IMR-90 (cell line): ENCODE data around the gene OSBPL6. TPM values are rescaled to one million over a fixed set of nuclear protein-coding genes. Genes with fewer than 3 reads are reported as not detected.

Source experiments
- ATAC-seq: fragments of 200-7000 bp; cut with Tn5 transposase; 2 replicates; pipeline ENCODE4 v1.9.1; 2020; ENCODE audit warnings: low read depth, mild to moderate bottlenecking, moderate library complexity
- BruUV-seq: library from RNA; stranded (reverse); fragments of 400-500 nt; replicated peaks from 2 replicates; lab custom pipeline; 2021; lab: Mats Ljungman, UMichigan
- CTCF ChIA-PET: fragments of 300-600 bp; formaldehyde crosslinking; extraction: SDS; loops from one replicate; lab custom pipeline; 2021; ENCODE audit warnings: antibody characterized with exemption; lab: Yijun Ruan, JAX
- POLR2A ChIA-PET: fragments of 300-600 bp; sonication (Branson Sonifier 250); formaldehyde crosslinking; loops from one replicate; lab custom pipeline; 2022; ENCODE audit warnings: antibody characterized with exemption; ENCODE audit not compliant: unreplicated experiment; lab: Charles Lee
- DNase-seq: peaks from one replicate; pipeline ENCODE4 v3.0.0; 2013
- H2AFZ ChIP-seq: replicated peaks from 2 replicates; pipeline ENCODE3; 2013; ENCODE audit warnings: low read length, mild to moderate bottlenecking; ENCODE audit not compliant: poor library complexity
- H2AK5ac ChIP-seq: 2 replicates; pipeline ENCODE4 v1.6.1; 2013; ENCODE audit warnings: low read depth, low read length, inconsistent platforms
- H2AK9ac ChIP-seq: replicated peaks from 2 replicates; pipeline ENCODE3; 2013; ENCODE audit warnings: mild to moderate bottlenecking, low read depth, low read length, moderate library complexity; ENCODE audit not compliant: poor library complexity
- H2BK120ac ChIP-seq: 2 replicates; pipeline ENCODE4 v1.6.1; 2013; ENCODE audit warnings: low read depth, low read length, inconsistent platforms
- H2BK15ac ChIP-seq: 3 replicates; pipeline ENCODE4 v1.6.1; 2013; ENCODE audit warnings: low read depth, low read length, inconsistent platforms
- H2BK20ac ChIP-seq: 2 replicates; pipeline ENCODE4 v1.6.1; 2013; ENCODE audit warnings: low read depth, mild to moderate bottlenecking, inconsistent platforms, low read length, moderate library complexity
- H2BK5ac ChIP-seq: 2 replicates; pipeline ENCODE4 v1.6.1; 2013; ENCODE audit warnings: mild to moderate bottlenecking, low read depth, low read length, inconsistent platforms; ENCODE audit not compliant: poor library complexity, severe bottlenecking
- H3K14ac ChIP-seq: replicated peaks from 2 replicates; pipeline ENCODE4 v1.6.1; 2013; ENCODE audit warnings: low read depth, low read length, inconsistent platforms
- H3K18ac ChIP-seq: 2 replicates; pipeline ENCODE4 v1.6.1; 2013; ENCODE audit warnings: low read depth, low read length, control low read depth
- H3K23ac ChIP-seq: 2 replicates; pipeline ENCODE4 v1.6.1; 2013; ENCODE audit warnings: low read depth, low read length, inconsistent platforms
- H3K27ac ChIP-seq: 2 replicates; pipeline ENCODE4 v1.5.1; 2013; ENCODE audit warnings: mild to moderate bottlenecking, control low read depth, low read length; ENCODE audit not compliant: insufficient read depth
- H3K27me3 ChIP-seq: 2 replicates; pipeline ENCODE4 v1.6.1; 2013; ENCODE audit warnings: low read length; ENCODE audit not compliant: control insufficient read depth, insufficient read depth
- H3K36me3 ChIP-seq: 2 replicates; pipeline ENCODE4 v1.6.1; 2013; ENCODE audit warnings: low read length, mixed read lengths; ENCODE audit not compliant: control insufficient read depth, insufficient read depth
- H3K4ac ChIP-seq: 2 replicates; pipeline ENCODE4 v1.6.1; 2013; ENCODE audit warnings: low read depth, low read length, inconsistent platforms
- H3K4me1 ChIP-seq: 2 replicates; pipeline ENCODE4 v1.6.1; 2013; ENCODE audit warnings: low read length, mixed read lengths; ENCODE audit not compliant: control insufficient read depth, insufficient read depth
- H3K4me2 ChIP-seq: 2 replicates; pipeline ENCODE4 v1.6.1; 2013; ENCODE audit warnings: low read depth, mild to moderate bottlenecking, control low read depth, low read length, moderate library complexity
- H3K4me3 ChIP-seq: 2 replicates; pipeline ENCODE4 v1.5.1; 2013; ENCODE audit warnings: low read depth, mild to moderate bottlenecking, control low read depth, low read length, moderate library complexity; ENCODE audit not compliant: insufficient read depth
- H3K56ac ChIP-seq: 2 replicates; pipeline ENCODE4 v1.6.1; 2013; ENCODE audit warnings: low read length, inconsistent platforms; ENCODE audit not compliant: insufficient read depth; ENCODE audit errors: extremely low read depth
- H3K79me1 ChIP-seq, 2 experiments: 2 replicates each; pipeline ENCODE4 v1.6.1; 2013; ENCODE audit warnings: low read length in 2 of 2, inconsistent platforms in 1 of 2, low read depth in 1 of 2
- H3K9ac ChIP-seq: 2 replicates; pipeline ENCODE4 v1.6.1; 2013; ENCODE audit warnings: low read depth, low read length, control low read depth
- H3K9me1 ChIP-seq: 2 replicates; pipeline ENCODE4 v1.6.1; 2013; ENCODE audit warnings: low read length, inconsistent platforms; ENCODE audit not compliant: insufficient read depth
- H3K9me3 ChIP-seq: 2 replicates; pipeline ENCODE4 v1.6.1; 2013; ENCODE audit warnings: low read length; ENCODE audit not compliant: control insufficient read depth, insufficient read depth
- H4K20me1 ChIP-seq: 2 replicates; pipeline ENCODE4 v1.6.1; 2013; ENCODE audit warnings: low read length, inconsistent platforms; ENCODE audit not compliant: insufficient read depth
- H4K5ac ChIP-seq: 2 replicates; pipeline ENCODE4 v1.6.1; 2013; ENCODE audit warnings: mild to moderate bottlenecking, low read depth, low read length, control low read depth
- H4K8ac ChIP-seq, 2 experiments: 2 replicates each; pipeline ENCODE4 v1.6.1; 2013; ENCODE audit warnings: low read depth in 2 of 2, low read length in 2 of 2, control low read depth in 1 of 2, inconsistent platforms in 1 of 2
- H4K91ac ChIP-seq: 2 replicates; pipeline ENCODE4 v1.6.1; 2013; ENCODE audit warnings: low read depth, low read length, inconsistent platforms; ENCODE audit not compliant: insufficient read depth
- CEBPB ChIP-seq: IDR thresholded peaks from 2 replicates; pipeline ENCODE4 v1.6.1; 2012; ENCODE audit warnings: low read depth, low read length, improper control_type of control experiment
- CHD1 ChIP-seq: IDR thresholded peaks from 2 replicates; pipeline ENCODE4 v1.6.1; 2012; ENCODE audit warnings: low read depth, low read length, improper control_type of control experiment
- ELK1 ChIP-seq: fragments of 150-350 bp; IDR thresholded peaks from 2 replicates; pipeline ENCODE4 v1.6.1; 2016; ENCODE audit warnings: low read depth, mild to moderate bottlenecking, low read length, moderate library complexity, borderline replicate concordance
- FOS ChIP-seq: fragments of 150-350 bp; IDR thresholded peaks from 2 replicates; pipeline ENCODE4 v1.6.1; 2016; ENCODE audit warnings: low read depth, low read length
- MAFK ChIP-seq: IDR thresholded peaks from 2 replicates; pipeline ENCODE4 v1.6.1; 2012; ENCODE audit warnings: low read depth, low read length, improper control_type of control experiment
- MAZ ChIP-seq: IDR thresholded peaks from 2 replicates; pipeline ENCODE4 v1.6.1; 2012; ENCODE audit warnings: low read depth, mild to moderate bottlenecking, low read length, improper control_type of control experiment, moderate library complexity, borderline replicate concordance
- MXI1 ChIP-seq: IDR thresholded peaks from 2 replicates; pipeline ENCODE4 v1.6.1; 2012; ENCODE audit warnings: low read depth, mild to moderate bottlenecking, low read length, moderate library complexity, borderline replicate concordance
- NFE2L2 ChIP-seq: fragments of 150-350 bp; IDR thresholded peaks from 2 replicates; pipeline ENCODE4 v1.6.1; 2016; ENCODE audit warnings: low read depth, mild to moderate bottlenecking, low read length
- POLR2A ChIP-seq: IDR thresholded peaks from 2 replicates; pipeline ENCODE4 v1.6.1; 2012; ENCODE audit warnings: mild to moderate bottlenecking, low read depth, low read length
- RFX5 ChIP-seq: IDR thresholded peaks from 2 replicates; pipeline ENCODE4 v1.8.0; 2012; ENCODE audit warnings: low read depth, mild to moderate bottlenecking, low read length, moderate library complexity
- WGBS, 2 experiments: methylation state at CpG; one replicate each; pipeline versions ENCODE4 v1.1.5 to v1.1.7; 2013; ENCODE audit warnings: missing lambda C conversion rate in 2 of 2; ENCODE audit not compliant: insufficient read length in 1 of 2; ENCODE audit errors: extremely low coverage in 2 of 2; 5-methylcytosine and 5-hydroxymethylcytosine counted together
- dilution Hi-C: fragments of 300-500 bp; cut with HindIII; formaldehyde crosslinking; loops from one replicate; pipeline ENCODE4 v1.14.3; 2018; ENCODE audit warnings: low sequenced_read_pairs; ENCODE audit not compliant: unreplicated experiment
- in situ Hi-C: fragments of 300-500 bp; cut with MboI; formaldehyde crosslinking; loops from 3 replicates; pipeline ENCODE4 v1.14.3; 2019; ENCODE audit warnings: low sequenced_read_pairs, inconsistent platforms, mixed read lengths
- intact Hi-C: fragments of 100-400 bp; cut with micrococcal nuclease; formaldehyde crosslinking; loops from 2 replicates; pipeline ENCODE4 v1.10.0; 2022
- polyA plus RNA-seq, 3 experiments: library from polyadenylated mRNA; depleted of rRNA; stranded (reverse); fragments of >200 nt; gene quantifications; 2 replicates each; pipeline ENCODE4 v1.2.3, GENCODE V29; 2012; ENCODE audit warnings: low replicate concordance in 1 of 3
- total RNA-seq: library from RNA; depleted of rRNA; stranded (reverse); fragments of >200 nt; gene quantifications from 2 replicates; pipeline ENCODE4 v1.2.3, GENCODE V29; 2012

Gene OSBPL6
- total and polyA plus RNA-seq, 2 of the 4 experiments (the other 2 are of a cell fraction), result 3.2 to 3.7 TPM

- POLR2A ChIA-PET, result no interaction called here
- Histone ChIP-seq H2BK20ac (no peak overlapping the region; the same call in 1 of the 2 replicates), H2AK9ac (no peak overlapping the region), H2AFZ (no peak overlapping the region), H3K9ac (no peak overlapping the region), H3K79me1 (no peaks in the 10 kb centered on the region), H3K14ac (no peak overlapping the region), H4K5ac (no peak overlapping the region), H3K56ac (no peak overlapping the region), H2BK5ac (no peak overlapping the region), H3K18ac (no peak overlapping the region), H3K9me3 (no peaks in the 10 kb centered on the region), H4K20me1 (no peaks in the 10 kb centered on the region), H3K27me3 (no peaks in the 10 kb centered on the region), H3K23ac (no peak overlapping the region), H2BK15ac (no peak overlapping the region), H2BK120ac (no peak overlapping the region), H3K27ac (no peak overlapping the region), H4K91ac (no peak overlapping the region), H3K36me3 (no peaks in the 10 kb centered on the region), H3K4ac (no peak overlapping the region), H3K4me1 (peaks cover 8% of the 10 kb centered on the region), H3K4me3 (no peak overlapping the region), H2AK5ac (no peak overlapping the region), H3K4me2 (no peak overlapping the region), H4K8ac (no peak overlapping the region), H3K9me1 (peaks cover 6% of the 10 kb centered on the region)
- dilution Hi-C loops, result no loop called here
- no peak for ATAC-seq
- BruUV-seq, result no TSS peak
- intact Hi-C loops, result no loop called here
- WGBS, 2 experiments, result 98% methylated on average over 5 of the region's 7 CpGs; no CpG with 5 or more reads in 1 of the 2 experiments
- no peak for DNase-seq
- CTCF ChIA-PET, result no interaction called here
- in situ Hi-C loops, result no loop called here
- TF ChIP-seq POLR2A (no peak), RFX5 (no peak), MXI1 (no peak), ELK1 (no peak), MAZ (no peak), MAFK (no peak), CEBPB (no peak), FOS (no peak), NFE2L2 (no peak), CHD1 (no peak)
Measured at GRCh38 chr2:178388287-178388686, 194.0 kb downstream of the OSBPL6 start.
